CD4-positive, alpha-beta T cell treated with Interferon alpha-2 for 1 hour (primary cell): ENCODE data around the gene FXYD6.

ENCODE experiments used
- DNase-seq, 2 donors: peaks; one replicate each; pipeline ENCODE4 v3.0.0-alpha.2; 2020 to 2022

The FXYD6 gene

GRCh38 chr11:117840881-117841550, 35.4 kb downstream of the FXYD6 start:
- no peak for DNase-seq

- no peak for DNase-seq
These were observed 36.3 kb downstream of the FXYD6 start for GRCh38 chr11:117839936-117840813.

- DNase-seq: no peak
These were observed 37.0 kb downstream of the FXYD6 start for GRCh38 chr11:117839380-117839881.

- no peak for DNase-seq
These were observed 37.6 kb downstream of the FXYD6 start for GRCh38 chr11:117838901-117839300.

GRCh38 chr11:117837791-117838190, 38.7 kb downstream of the FXYD6 start:
- no peak for DNase-seq

GRCh38 chr11:117837070-117837776, 39.2 kb downstream of the FXYD6 start:
- no peak for DNase-seq

- DNase-seq: peak in 1 of 2 donors; percentile 23
These were observed 40.1 kb downstream of the FXYD6 start for GRCh38 chr11:117836077-117836960.

- DNase-seq: no peak
These were observed 40.9 kb downstream of the FXYD6 start for GRCh38 chr11:117835576-117835975.

- DNase-seq: no peak
These were observed 41.5 kb downstream of the FXYD6 start for GRCh38 chr11:117834838-117835443.

GRCh38 chr11:117834068-117834810, 42.2 kb downstream of the FXYD6 start:
- DNase-seq: no peak

GRCh38 chr11:117833401-117833891, 43.0 kb downstream of the FXYD6 start:
- no peak for DNase-seq

- DNase-seq: no peak
These were observed 43.9 kb downstream of the FXYD6 start for GRCh38 chr11:117832511-117832910.

GRCh38 chr11:117831661-117832415, 44.6 kb downstream of the FXYD6 start:
- no peak for DNase-seq

GRCh38 chr11:117830674-117831351, 45.6 kb downstream of the FXYD6 start:
- no peak for DNase-seq

GRCh38 chr11:117830072-117830471, 46.4 kb downstream of the FXYD6 start:
- no peak for DNase-seq

- DNase-seq: no peak
These were observed 47.1 kb downstream of the FXYD6 start for GRCh38 chr11:117829369-117829725.

- peak; percentile 75 for DNase-seq
These were observed 47.7 kb downstream of the FXYD6 start for GRCh38 chr11:117828611-117829368.
